Measurements from ENCODE around the gene HSPA1L.

HSPA1L gene

DNA sequence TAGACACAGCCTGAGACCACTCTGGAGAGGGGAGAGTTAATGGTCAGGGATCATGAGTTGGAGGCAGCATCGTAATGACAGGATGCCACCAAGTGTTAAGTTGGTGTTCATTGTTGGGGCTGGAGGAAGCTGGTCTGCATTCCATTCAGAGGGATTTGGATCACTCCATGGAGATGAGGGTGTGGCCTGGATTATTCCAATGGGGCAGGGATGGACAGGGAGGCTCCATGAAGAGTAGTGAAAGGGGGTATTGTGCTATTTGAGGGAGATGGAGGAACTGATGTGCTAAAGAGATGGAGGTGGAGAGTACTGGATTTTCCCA is 51.5 kb downstream of the HSPA1L start:
- peaks cover 4% of the 10 kb centered on the region for H3K4me1 Mint-ChIP-seq (ENCODE audit: low read depth)
- H3K27me3 Mint-ChIP-seq (ENCODE audit: low read depth), result no peaks in the 10 kb centered on the region
- H3K36me3 Mint-ChIP-seq (ENCODE audit: low read depth), result peaks cover 36% of the 10 kb centered on the region
- H3K27ac Mint-ChIP-seq, result peak overlapping the region; percentile 66
- no peak for DNase-seq (ENCODE audit: low spot score)
- no peaks in the 10 kb centered on the region for H3K9me3 Mint-ChIP-seq
- H3K4me3 Mint-ChIP-seq, result no peak overlapping the region

- H3K4me3 Mint-ChIP-seq, result no peak overlapping the region
- H3K27ac Mint-ChIP-seq, result peak overlapping the region; percentile 66
- H3K4me1 Mint-ChIP-seq (ENCODE audit: low read depth), result peaks cover 6% of the 10 kb centered on the region
- no peaks in the 10 kb centered on the region for H3K9me3 Mint-ChIP-seq
- H3K36me3 Mint-ChIP-seq (ENCODE audit: low read depth), result peaks cover 37% of the 10 kb centered on the region
- no peaks in the 10 kb centered on the region for H3K27me3 Mint-ChIP-seq (ENCODE audit: low read depth)
- DNase-seq (ENCODE audit: low spot score), result no peak
These were observed 52.0 kb downstream of the HSPA1L start for GRCh38 chr6:31762878-31763618.

- Mint-ChIP-seq H3K4me1 (ENCODE audit: low read depth) (peaks cover 6% of the 10 kb centered on the region), H3K36me3 (ENCODE audit: low read depth) (peaks cover 39% of the 10 kb centered on the region), H3K4me3 (no peak within 1 kb of the TSS), H3K27me3 (ENCODE audit: low read depth) (no peaks in the 10 kb centered on the region), H3K27ac (peak within 1 kb of the TSS; percentile 66), H3K9me3 (no peaks in the 10 kb centered on the region)
- no peak for DNase-seq (ENCODE audit: low spot score)
These were observed 52.7 kb downstream of the HSPA1L start, which contains the start of gene SAPCD1 for GRCh38 chr6:31762356-31762755. SAPCD1 (plus strand) TSS chr6:31762656; CDS start chr6:31763055, 399 bp downstream.

DNA sequence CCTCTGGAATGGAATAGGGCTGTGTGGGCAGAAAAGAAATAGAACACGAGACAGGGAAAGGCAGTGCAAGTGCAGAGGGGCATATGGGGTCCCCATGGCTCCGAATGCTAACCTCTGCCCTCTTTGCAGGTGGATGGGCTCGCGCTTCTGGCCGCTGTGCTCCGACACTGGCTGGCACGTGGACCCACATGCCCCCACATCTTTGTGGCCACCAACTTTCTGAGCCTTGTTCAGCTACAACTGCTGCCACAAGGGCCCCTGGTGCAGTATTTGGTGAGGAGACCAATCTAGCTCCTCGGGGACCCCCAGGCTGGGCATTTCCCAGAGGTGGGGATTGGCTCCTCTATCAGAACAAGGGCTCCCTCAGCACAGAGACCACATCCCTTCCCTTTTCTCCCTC is 53.7 kb downstream of the HSPA1L start:
- Mint-ChIP-seq H3K4me1 (ENCODE audit: low read depth) (peaks cover 6% of the 10 kb centered on the region), H3K9me3 (no peaks in the 10 kb centered on the region), H3K4me3 (no peak overlapping the region), H3K36me3 (ENCODE audit: low read depth) (peaks cover 39% of the 10 kb centered on the region), H3K27ac (no peak overlapping the region), H3K27me3 (ENCODE audit: low read depth) (no peaks in the 10 kb centered on the region)
- no peak for DNase-seq (ENCODE audit: low spot score)

GRCh38 chr6:31760790-31761189 is 54.3 kb downstream of the HSPA1L start:
- Mint-ChIP-seq H3K4me1 (ENCODE audit: low read depth) (peaks cover 6% of the 10 kb centered on the region), H3K27me3 (ENCODE audit: low read depth) (no peaks in the 10 kb centered on the region), H3K9me3 (no peaks in the 10 kb centered on the region), H3K36me3 (ENCODE audit: low read depth) (peaks cover 39% of the 10 kb centered on the region), H3K4me3 (no peak overlapping the region), H3K27ac (no peak overlapping the region)
- DNase-seq (ENCODE audit: low spot score), result no peak

Data from T-helper 2 cell treated with Interferon-gamma antibody and Interleukin-4, amounts not matched to agents 5 μg/mL and 100 μg/mL, for 36 hours (primary cell).